GM13976 (cell line): Measurements from ENCODE around the gene TGM1.

Source experiments
- DNase-seq: peaks from one replicate; pipeline ENCODE4 v3.0.0; 2012; ENCODE audit warnings: low spot score
- in situ Hi-C: fragments of 300-500 bp; cut with MboI; formaldehyde crosslinking; loops from one replicate; pipeline ENCODE4 v1.12.0; 2022; ENCODE audit warnings: low sequenced_read_pairs, mixed read lengths, inconsistent platforms; ENCODE audit not compliant: unreplicated experiment
- TF ChIP-seq, protein P1 (sequence below): IDR thresholded peaks from 2 replicates; pipeline ENCODE4 v1.5.1; 2012; ENCODE audit warnings: borderline replicate concordance, mild to moderate bottlenecking; ENCODE audit not compliant: insufficient read depth; ENCODE audit errors: extremely low read depth, missing control alignments, control extremely low read depth

TGM1 gene

DNA sequence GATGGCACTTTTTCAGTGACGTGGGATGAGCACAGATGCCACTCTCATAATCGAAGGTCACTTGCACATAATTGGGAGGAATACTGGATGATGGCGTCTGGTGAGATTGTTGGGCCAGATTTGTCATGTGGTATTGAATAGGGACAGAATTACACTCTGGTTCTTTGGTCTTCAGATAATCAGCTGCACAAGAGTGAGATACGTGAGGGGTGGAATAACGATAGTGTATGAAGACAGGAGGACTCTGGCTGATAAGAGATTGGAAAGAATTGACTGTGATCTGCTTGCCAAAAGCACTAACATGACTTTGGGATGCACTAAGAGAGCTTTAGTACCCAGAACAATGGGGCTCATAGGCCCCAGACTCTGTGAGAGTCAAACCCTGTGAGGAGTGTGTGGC is 15.4 kb upstream of the TGM1 start:
- no peak for DNase-seq
- in situ Hi-C loops: no loop called here
- TF ChIP-seq, protein P1, sequence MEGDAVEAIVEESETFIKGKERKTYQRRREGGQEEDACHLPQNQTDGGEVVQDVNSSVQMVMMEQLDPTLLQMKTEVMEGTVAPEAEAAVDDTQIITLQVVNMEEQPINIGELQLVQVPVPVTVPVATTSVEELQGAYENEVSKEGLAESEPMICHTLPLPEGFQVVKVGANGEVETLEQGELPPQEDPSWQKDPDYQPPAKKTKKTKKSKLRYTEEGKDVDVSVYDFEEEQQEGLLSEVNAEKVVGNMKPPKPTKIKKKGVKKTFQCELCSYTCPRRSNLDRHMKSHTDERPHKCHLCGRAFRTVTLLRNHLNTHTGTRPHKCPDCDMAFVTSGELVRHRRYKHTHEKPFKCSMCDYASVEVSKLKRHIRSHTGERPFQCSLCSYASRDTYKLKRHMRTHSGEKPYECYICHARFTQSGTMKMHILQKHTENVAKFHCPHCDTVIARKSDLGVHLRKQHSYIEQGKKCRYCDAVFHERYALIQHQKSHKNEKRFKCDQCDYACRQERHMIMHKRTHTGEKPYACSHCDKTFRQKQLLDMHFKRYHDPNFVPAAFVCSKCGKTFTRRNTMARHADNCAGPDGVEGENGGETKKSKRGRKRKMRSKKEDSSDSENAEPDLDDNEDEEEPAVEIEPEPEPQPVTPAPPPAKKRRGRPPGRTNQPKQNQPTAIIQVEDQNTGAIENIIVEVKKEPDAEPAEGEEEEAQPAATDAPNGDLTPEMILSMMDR: no peak

DNA sequence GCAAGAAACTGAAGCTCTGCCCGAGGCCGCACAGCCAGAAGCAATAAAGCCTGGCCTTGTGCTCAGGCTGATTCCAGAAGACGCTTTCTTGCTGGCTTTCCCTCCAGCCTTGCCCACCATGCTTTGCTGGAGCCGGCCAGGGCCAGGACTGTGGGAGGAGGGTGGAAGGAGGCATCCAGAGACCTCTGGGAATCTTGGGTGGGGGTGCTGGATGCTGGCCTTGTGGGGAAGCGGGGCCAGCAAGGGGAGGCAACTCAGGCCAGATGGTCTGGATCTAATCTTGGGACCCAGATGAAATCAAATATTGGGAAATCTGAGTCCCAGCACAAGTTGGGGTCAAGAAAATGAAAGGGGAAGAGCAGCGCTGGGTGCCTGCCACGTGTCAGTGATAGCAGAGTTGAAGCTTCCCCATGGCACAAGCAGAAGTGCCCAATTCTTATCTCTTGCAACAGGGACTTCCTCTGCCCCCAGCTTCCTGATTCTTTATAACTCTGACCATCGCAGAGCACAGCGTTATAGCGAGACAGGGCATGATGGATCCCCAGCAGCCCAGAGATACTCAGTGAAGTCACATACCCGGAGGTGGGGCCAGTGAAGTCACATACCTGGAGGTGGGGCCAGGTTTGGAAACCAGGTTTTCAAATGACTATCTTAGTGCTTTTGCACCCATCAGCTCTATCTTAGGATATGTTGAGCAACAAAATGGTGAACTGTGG is 14.8 kb upstream of the TGM1 start:
- DNase-seq: no peak
- TF ChIP-seq, protein P1: no peak
- in situ Hi-C loops: no loop called here

DNA sequence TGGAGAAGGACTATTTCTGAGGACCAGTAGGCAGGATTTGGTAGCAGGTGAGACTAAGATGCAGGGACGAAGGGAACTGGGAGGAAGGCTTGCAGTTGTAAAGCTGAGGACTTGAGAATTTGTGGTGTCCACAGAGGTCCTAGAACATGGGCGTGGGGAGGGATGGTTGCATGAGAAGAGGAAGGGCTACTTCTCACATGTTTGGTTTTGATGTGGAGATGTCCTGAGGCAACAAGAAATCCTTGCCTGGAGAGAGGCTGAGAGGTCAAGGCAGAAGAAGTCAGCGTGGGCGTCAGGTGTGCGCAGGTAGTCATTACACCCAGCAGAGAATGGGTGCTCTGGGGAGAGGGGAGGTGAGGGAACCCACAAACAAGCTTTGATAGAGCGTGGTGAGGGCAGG is 14.1 kb upstream of the TGM1 start:
- in situ Hi-C loops: no loop called here
- TF ChIP-seq, protein P1: no peak

DNA sequence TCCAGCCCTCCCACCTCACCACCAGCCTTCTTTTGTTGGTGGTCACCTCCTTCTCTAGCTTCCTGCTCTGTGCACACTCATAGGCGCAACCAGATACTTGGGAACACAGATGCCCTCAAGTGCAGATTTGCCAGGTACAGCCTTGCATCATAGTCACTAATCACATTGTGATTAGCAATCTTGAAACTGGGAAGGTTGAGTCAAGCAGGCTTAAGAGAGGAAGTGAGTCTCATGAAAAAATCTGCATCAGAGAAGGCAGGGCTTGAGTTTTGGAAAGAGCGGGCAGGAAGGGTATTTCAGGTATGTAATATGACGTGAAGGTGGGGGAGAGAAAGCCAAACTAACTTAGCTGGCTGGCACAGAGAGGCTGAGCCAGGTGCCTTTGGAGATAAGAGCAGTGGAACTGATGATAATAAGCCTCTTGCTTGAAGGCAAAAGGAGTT is 11.1 kb upstream of the TGM1 start:
- in situ Hi-C loops: no loop called here
- peak; percentile 68 for DNase-seq
- TF ChIP-seq, protein P1: no peak

More for the DNA sequence above, 14.1 kb upstream of the TGM1 start:
- DNase-seq: no peak

DNA sequence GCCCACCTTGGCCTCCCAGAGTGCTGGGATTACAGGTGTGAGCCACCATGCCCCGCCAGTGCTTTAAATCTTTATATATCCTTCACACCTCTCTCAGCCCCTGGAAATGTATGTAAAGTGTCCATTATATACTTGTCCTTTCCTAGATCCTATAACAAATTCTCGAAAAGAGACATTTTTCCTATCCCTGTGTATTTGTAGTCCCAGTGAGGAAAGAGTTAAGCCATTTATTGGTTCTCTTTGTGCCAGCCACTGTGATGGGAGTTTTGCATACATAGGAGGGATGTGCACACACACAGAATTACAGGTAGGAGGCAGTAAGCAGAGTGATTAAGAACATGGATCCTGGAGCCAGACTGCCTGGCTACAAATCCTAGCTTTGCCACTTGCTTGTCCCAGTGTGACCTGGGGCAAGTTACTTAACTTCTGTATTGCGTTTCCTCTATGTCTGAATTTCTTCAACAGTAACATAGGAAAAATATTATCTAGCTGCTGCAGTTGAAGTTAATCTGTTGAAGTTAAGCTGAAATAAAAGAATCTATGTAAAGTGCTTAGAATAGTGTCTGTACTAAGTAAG is 10.5 kb upstream of the TGM1 start:
- in situ Hi-C loops: no loop called here
- TF ChIP-seq, protein P1: peak; percentile 18
- DNase-seq: no peak

DNA sequence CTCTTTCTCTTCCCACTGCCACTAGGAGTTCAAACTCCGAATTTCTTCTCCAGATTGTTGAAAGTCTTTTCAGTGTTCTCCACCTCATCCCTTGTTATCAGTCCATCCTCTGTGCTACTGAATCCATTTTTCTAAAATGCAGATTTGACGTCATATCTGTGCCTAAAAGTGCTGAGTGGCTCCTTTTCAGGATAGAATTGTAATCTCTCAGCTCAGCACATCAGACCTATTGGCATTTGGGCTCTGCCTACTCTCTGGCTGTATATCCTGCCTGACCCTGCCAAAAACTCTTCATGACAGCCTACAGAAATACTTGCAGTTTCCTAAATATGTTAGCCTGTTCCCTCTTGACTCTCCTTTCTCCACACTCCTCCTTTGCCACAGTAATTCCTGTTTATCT is 9.5 kb upstream of the TGM1 start:
- in situ Hi-C loops: no loop called here
- TF ChIP-seq, protein P1: no peak

More for the DNA sequence above, 9.5 kb upstream of the TGM1 start:
- DNase-seq: no peak
